Measurements from ENCODE around the gene HMG20A.

- TF ChIP-seq POLR2AphosphoS5 (IDR thresholded peaks at IDR 0.05; ENCODE audit: low read depth, low read length) (no peak), MXI1 (IDR thresholded peaks at IDR 0.05; ENCODE audit: borderline replicate concordance, low read depth, low read length) (no peak), MAZ (IDR thresholded peaks at IDR 0.05; ENCODE audit: borderline replicate concordance, low read depth, low read length) (no peak), MAZ (CRISPR knock-in tag; IDR thresholded peaks at IDR 0.05; ENCODE audit: low read depth) (no peak), ZNF547 (CRISPR knock-in tag; IDR thresholded peaks at IDR 0.05) (no peak), ZNF589 (CRISPR knock-in tag; conservative IDR thresholded peaks at IDR 0.05) (no peak), KAT8 (CRISPR knock-in tag; IDR thresholded peaks at IDR 0.05) (no peak), ZFP36 (IDR thresholded peaks at IDR 0.05; ENCODE audit: borderline replicate concordance, low read depth, low read length, partially characterized antibody) (no peak), ZNF484 (CRISPR knock-in tag; IDR thresholded peaks at IDR 0.05; ENCODE audit: borderline replicate concordance, low read depth) (no peak), NFYC (CRISPR knock-in tag; IDR thresholded peaks at IDR 0.05) (no peak), TFAP4 (IDR thresholded peaks at IDR 0.05; ENCODE audit: borderline replicate concordance, low read depth) (no peak)
Measured at GRCh38 chr15:77525907-77526594, 105.4 kb downstream of the HMG20A start.

Data from HepG2 (cell line).